NT2/D1 (cell line): ENCODE results near the gene LZTR1.

Experiments used
- DNase-seq: peaks from one replicate; pipeline ENCODE4 v3.0.0-alpha.2; 2011; ENCODE audit warnings: low read depth, low spot score
- H3K27me3 ChIP-seq: 2 replicates; pipeline ENCODE4 v1.6.0; 2011; ENCODE audit warnings: mild to moderate bottlenecking; ENCODE audit not compliant: insufficient read length, insufficient read depth
- H3K36me3 ChIP-seq: 2 replicates; pipeline ENCODE4 v1.6.1; 2011; ENCODE audit warnings: mild to moderate bottlenecking, low read length, mixed read lengths; ENCODE audit not compliant: insufficient read depth, insufficient read length
- H3K4me1 ChIP-seq: 2 replicates; pipeline ENCODE4 v1.5.1; 2011; ENCODE audit not compliant: insufficient read depth, insufficient read length
- H3K4me3 ChIP-seq: 2 replicates; pipeline ENCODE4 v1.5.1; 2011; ENCODE audit warnings: low read depth; ENCODE audit not compliant: insufficient read length
- H3K9ac ChIP-seq: 2 replicates; pipeline ENCODE4 v1.6.0; 2011; ENCODE audit warnings: low read depth; ENCODE audit not compliant: insufficient read length
- H3K9me3 ChIP-seq: 2 replicates; pipeline ENCODE4 v1.5.1; 2011; ENCODE audit warnings: mild to moderate bottlenecking, low read length; ENCODE audit not compliant: insufficient read depth
- SUZ12 ChIP-seq: IDR thresholded peaks from 2 replicates; pipeline ENCODE4 v1.6.1; 2011; ENCODE audit not compliant: insufficient read length, insufficient read depth; ENCODE audit errors: extremely low read depth
- YY1 ChIP-seq: IDR thresholded peaks from 2 replicates; pipeline ENCODE4 v1.6.1; 2011; ENCODE audit not compliant: insufficient read length, insufficient read depth
- ZNF274 ChIP-seq: IDR thresholded peaks from 2 replicates; pipeline ENCODE4 v1.6.1; 2011; ENCODE audit warnings: mild to moderate bottlenecking, low read depth, low read length

Gene LZTR1

DNA sequence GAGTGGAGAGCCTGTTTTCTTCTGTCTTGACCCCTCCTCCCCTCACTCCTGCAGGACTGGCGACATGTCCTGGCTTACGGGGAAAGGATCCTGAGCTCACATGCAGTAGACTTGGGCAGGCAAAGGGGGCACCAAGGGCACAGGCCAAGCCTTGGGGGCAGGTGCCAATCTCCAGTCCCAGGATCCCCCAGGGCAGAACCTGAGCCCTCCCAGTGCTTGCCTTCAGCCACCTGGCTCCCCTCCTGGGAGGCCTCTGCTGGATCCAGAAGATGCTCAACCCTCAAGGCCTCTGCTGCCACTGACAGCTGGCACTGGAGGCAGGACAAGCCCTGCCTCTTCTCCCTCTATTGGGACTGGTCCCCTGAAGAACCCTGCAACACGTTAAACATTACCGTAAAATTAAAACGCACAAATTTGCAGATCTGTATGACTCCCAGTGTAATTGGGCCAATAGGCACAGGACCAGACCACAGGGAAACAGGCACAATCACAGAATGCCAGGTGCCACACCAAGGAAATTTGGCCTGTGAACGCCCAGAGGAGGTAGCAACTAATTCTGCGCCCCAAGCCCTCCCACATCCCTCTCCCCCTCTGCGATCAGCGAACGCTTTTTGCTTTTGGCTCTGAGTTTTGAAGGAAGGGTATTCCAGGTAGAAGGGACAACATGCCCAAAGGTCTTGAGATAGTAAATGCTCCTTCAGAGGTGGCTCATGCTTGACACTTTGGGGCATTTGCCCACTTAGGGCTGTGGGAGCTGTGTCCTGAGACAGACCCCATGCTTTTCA lies 967 bp upstream of the LZTR1 start:
- TF ChIP-seq YY1, result no peak
- no peak for TF ChIP-seq SUZ12
- no peak for TF ChIP-seq ZNF274
- peaks cover 5% of the 10 kb centered on the region for H3K4me1 ChIP-seq
- peak overlapping the region; percentile 98 for H3K9ac ChIP-seq
- no peak for DNase-seq
- H3K27me3 ChIP-seq, result peaks cover 12% of the 10 kb centered on the region
- H3K4me3 ChIP-seq, result peak overlapping the region; percentile 86
- H3K9me3 ChIP-seq, result no peaks in the 10 kb centered on the region
- peaks cover 26% of the 10 kb centered on the region for H3K36me3 ChIP-seq

DNA sequence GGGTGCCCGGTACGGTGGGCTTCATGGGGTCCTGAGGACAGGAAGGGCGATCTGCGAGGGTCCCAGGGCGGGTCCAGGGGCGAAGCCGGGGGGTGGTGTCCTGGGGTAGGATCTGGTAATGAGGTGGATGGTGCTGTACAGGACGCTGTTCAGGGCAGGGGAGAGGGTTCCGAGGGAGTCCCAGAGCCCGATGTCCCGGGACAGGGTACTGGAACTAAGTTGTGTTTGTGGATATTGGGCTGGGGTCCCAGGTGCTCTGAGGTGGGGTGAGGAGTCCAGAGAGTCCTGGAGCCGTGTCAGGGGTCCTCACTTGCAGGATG lies 426 bp downstream of the LZTR1 start:
- Histone ChIP-seq H3K9ac (peak overlapping the region; percentile 98), H3K4me1 (peaks cover 5% of the 10 kb centered on the region), H3K27me3 (peaks cover 10% of the 10 kb centered on the region), H3K36me3 (peaks cover 28% of the 10 kb centered on the region), H3K9me3 (no peaks in the 10 kb centered on the region), H3K4me3 (peak overlapping the region; percentile 86)
- DNase-seq, result no peak
- no peak for TF ChIP-seq ZNF274
- no peak for TF ChIP-seq SUZ12
- no peak for TF ChIP-seq YY1

DNA sequence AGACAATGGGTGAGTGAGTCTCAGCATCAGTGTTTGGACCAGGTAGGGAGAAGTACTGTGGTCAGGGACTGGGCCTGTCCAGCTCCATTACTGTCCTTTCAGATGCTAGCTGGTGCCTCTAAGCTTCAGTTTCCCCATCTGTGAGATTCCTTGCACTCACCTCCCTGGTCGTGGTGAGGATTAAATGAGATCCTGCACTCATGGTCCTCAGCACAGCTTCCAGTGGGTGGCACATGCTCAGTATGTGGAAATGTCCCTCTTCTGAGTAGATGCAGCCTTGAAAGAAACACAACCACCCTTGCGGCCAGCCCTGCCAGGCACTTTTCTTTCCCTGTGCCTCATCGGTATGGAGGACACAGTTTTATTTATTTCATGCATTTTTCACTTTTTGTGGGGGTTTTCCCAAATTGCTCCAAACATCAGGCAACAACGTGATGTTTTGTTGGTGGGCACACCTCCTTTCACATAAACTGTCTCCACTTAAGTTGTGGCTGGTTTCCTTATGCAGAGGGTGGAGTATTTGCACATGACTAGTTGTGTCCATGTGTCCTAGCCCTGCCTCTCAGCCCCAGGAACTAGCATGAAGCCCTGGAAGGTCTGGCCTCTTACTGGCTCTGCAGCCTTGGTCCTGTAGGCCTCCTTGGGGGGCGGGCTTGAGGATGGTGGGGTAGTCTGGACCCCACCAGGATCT lies 1.1 kb downstream of the LZTR1 start:
- Histone ChIP-seq H3K36me3 (peaks cover 35% of the 10 kb centered on the region), H3K4me1 (peaks cover 5% of the 10 kb centered on the region), H3K9ac (peak overlapping the region; percentile 98), H3K9me3 (no peaks in the 10 kb centered on the region), H3K27me3 (peaks cover 4% of the 10 kb centered on the region), H3K4me3 (peak overlapping the region; percentile 86)
- no peak for TF ChIP-seq SUZ12
- no peak for TF ChIP-seq YY1
- no peak for TF ChIP-seq ZNF274
- DNase-seq, result no peak

DNA sequence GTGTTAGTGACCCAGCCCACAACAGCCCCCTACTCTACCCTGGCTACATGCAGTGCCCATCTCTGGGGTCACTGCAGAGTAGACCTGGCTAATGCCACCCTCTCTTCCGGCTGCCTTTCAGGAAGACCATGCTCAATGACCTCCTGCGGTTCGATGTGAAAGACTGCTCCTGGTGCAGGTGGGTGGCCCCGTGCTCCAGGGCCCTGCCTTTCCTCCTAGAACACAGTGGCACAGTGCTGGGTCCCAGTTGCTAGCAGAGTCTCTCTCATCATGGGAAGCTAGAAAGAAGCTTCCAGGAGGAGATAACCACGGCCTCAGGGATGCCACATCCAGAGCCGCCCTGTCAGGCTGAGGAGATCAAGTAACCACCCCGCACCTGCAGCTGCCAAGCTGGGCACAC lies 3.6 kb downstream of the LZTR1 start:
- Histone ChIP-seq H3K4me3 (no peak overlapping the region), H3K27me3 (no peaks in the 10 kb centered on the region), H3K36me3 (peaks cover 55% of the 10 kb centered on the region), H3K9me3 (no peaks in the 10 kb centered on the region), H3K9ac (no peak overlapping the region), H3K4me1 (peaks cover 1% of the 10 kb centered on the region)
- DNase-seq, result no peak
- TF ChIP-seq SUZ12, result no peak

DNA sequence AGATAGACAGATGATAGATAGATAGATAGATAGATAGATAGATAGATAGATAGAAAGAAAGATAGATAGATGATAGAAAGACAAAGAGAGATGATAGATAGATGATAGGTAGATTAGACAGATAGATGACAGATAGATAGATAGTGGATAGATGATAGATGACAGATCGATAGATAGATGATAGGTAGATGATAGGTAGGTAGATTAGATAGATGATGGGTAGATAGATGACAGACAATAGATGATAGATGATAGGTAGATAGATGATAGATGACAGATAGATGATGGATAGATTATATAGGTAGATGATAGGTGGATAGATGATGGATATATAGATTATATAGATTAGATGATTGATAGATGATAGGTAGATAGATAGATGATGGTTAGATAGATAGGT lies 4.3 kb downstream of the LZTR1 start:
- no peak for TF ChIP-seq YY1
- TF ChIP-seq SUZ12, result no peak
- no peak for TF ChIP-seq ZNF274
- Histone ChIP-seq H3K9me3 (no peaks in the 10 kb centered on the region), H3K9ac (no peak overlapping the region), H3K4me3 (no peak overlapping the region), H3K4me1 (no peaks in the 10 kb centered on the region), H3K27me3 (no peaks in the 10 kb centered on the region), H3K36me3 (peaks cover 61% of the 10 kb centered on the region)
- no peak for DNase-seq

DNA sequence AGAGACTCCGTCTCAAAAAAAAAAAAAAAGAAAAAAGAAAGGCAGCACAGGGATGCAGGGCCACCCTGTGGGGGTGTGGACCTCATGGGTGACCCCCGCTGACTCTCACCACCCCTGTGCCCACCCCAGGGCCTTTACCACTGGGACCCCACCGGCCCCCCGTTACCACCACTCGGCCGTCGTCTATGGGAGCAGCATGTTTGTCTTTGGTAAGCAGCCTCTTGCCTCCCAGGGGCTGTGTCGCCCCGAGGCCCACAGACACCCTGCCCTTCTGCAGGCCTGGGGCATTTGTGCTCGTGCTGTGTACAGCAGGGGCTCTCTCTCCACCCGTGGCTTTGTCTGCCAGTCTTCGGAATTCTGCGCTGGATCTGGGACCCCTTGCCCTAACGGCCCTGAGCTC lies 5.3 kb downstream of the LZTR1 start:
- H3K36me3 ChIP-seq, result peaks cover 71% of the 10 kb centered on the region
- no peaks in the 10 kb centered on the region for H3K4me1 ChIP-seq
- H3K9me3 ChIP-seq, result no peaks in the 10 kb centered on the region
- DNase-seq, result no peak
- H3K27me3 ChIP-seq, result no peaks in the 10 kb centered on the region
- H3K4me3 ChIP-seq, result no peak overlapping the region
- TF ChIP-seq SUZ12 (no peak), YY1 (no peak), ZNF274 (no peak)
- no peak overlapping the region for H3K9ac ChIP-seq

DNA sequence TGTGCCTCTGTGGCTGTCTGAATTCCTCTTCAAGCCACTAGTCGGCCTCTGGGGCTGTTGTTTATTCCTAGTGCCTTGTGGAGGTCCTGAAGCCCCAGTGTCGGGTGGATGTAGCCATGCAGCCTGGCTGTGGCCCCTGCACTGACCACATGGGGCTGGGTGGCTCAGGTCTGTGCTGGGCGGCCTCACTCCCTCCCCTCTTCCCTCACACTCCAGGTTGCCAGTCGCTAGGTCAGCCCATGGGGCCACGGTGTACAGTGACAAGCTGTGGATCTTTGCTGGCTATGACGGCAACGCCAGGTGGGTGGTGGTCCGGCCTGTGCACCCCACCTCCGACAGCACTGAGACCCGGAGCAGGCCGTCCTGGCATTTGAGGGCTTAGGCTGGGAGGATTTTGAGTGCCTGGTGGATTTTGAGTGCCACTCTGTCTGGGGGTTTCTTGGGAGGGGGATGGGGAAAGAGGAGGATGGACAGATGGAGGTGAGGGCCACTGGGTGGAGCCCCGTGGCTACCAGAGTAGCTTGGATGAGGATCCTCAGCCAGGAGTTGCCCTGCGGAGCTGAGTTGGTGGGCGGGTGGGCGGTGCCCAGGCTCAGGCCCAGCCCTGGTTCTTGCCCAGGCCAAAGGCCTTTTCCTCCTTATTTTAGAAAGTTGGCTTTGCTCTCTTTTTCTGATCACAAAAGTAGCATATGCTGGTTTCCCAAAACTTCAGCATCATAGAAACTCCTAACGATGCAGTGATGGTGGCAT lies 6.7 kb downstream of the LZTR1 start:
- Histone ChIP-seq H3K4me3 (no peak overlapping the region), H3K36me3 (peaks cover 76% of the 10 kb centered on the region), H3K4me1 (no peaks in the 10 kb centered on the region), H3K27me3 (no peaks in the 10 kb centered on the region), H3K9me3 (no peaks in the 10 kb centered on the region), H3K9ac (no peak overlapping the region)
- DNase-seq, result no peak
- TF ChIP-seq SUZ12 (no peak), ZNF274 (no peak), YY1 (no peak)
